Measurements from ENCODE around the gene FLOT1.

GRCh38 chr6:30778001-30778635 lies 35.6 kb upstream of the FLOT1 start:
- TF ChIP-seq EZH2 (IDR thresholded peaks at IDR 0.05; ENCODE audit: borderline replicate concordance, low read depth, low read length, severe bottlenecking) (no peak), CTCF (IDR thresholded peaks at IDR 0.05; ENCODE audit: extremely low read depth in 1 of 2, insufficient read depth in 1 of 2, low read depth in 1 of 2, low read length in 2 of 2) (no peak), JUN (IDR thresholded peaks at IDR 0.05; ENCODE audit: borderline replicate concordance, insufficient read depth, insufficient read length, low read depth) (no peak)
